Kidney tubule cell (primary cell): ENCODE measurements around the gene TCF7L2.

Experiments used
- DNase-seq: peaks from one replicate; pipeline ENCODE4 v3.0.0-alpha.2; 2018; ENCODE audit warnings: low spot score

Gene TCF7L2

GRCh38 chr10:113148901-113149300, 198.9 kb downstream of the TCF7L2 start:
- DNase-seq = no peak

DNA sequence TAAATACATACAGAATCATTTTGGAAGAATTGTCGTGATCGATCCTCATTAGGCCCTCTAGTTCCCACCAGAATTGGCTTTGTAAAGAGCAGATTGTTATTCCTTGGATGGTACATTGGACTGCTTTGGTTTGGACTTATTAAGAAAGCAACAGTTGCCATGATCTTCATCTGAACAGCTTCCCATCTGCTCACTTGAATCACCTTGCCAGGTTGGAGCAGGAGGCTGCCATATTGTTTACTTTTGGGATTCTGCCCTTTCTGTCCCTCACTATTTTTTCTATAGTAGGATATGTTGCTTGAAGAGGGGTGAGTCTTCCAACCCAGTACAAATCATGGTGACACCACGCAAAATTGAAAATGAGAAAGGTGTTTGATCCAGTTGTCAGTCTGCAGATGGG, 199.6 kb downstream of the TCF7L2 start:
- no peak for DNase-seq

DNA sequence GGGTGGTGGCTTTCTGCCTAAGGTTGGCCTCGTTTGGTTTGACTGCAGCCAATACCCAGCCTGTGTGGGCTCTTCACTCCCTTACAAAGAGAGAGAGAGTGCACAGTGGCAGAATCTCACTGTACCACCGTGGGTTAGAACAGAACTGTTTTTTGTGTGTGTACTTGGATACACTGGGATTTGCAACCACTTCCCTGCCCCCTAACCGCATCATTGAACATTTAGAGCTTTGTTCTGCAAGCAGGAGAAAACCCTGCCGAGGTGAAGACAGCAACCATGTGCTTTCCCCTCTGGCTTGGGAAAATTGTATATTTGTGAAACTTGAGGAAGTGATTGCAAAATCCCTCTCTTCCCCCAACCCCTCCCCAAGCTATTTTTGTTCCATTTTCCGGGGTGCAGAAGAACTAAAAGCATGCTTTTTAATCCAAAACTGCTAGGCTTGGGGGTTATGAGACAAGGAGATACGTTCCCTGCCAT, 201.2 kb downstream of the TCF7L2 start:
- no peak for DNase-seq

DNA sequence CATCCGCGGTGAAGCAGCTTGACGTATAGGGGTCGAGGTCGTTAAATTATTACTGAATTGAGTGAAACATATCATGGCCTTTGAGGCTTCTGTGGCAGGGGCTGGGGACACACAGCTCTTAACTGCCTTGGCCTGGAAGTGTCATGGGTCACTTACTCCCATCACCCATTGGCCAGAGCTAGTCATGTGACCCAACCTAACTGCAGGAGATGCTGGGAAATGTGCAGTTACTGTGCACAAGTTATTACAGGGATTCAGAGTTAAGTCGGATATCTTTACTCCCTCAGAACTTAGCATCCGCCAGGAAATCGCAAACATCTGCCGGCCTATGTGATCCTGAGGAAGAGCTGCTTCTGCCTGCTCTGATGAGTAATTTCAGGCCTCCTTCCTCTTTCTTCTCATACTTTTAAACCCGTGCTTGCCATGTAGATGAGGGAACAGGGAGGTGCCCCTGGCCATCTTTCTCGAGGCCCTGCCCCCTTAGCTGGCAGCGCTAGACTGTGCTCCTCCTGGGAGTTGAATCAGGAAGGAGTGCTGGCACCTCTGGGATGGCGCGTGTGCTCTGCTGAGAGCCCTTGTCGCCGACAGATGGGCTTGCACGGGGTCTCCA, 203.6 kb downstream of the TCF7L2 start:
- no peak for DNase-seq

- no peak for DNase-seq
Observed at GRCh38 chr10:113157441-113157840, 207.4 kb downstream of the TCF7L2 start.

DNA sequence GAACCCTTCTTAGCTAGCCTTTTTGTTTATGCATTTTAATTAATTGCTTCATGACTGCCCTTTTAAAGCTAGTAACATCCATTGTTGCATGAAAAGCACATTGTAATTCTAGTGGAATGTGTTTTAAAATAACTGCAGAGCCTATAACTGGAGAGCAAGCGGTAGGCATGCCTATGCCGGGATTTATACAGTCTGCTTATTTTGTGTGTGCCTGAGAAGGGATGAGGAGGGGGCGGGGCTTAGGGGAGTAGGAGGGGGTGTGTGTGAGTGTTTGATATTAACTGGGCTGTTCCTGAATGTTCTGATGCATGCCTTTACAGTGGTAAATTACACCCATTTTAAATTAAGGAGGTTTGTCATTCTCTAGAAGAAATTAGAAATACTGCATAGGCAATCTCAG, 208.1 kb downstream of the TCF7L2 start:
- no peak for DNase-seq

DNA sequence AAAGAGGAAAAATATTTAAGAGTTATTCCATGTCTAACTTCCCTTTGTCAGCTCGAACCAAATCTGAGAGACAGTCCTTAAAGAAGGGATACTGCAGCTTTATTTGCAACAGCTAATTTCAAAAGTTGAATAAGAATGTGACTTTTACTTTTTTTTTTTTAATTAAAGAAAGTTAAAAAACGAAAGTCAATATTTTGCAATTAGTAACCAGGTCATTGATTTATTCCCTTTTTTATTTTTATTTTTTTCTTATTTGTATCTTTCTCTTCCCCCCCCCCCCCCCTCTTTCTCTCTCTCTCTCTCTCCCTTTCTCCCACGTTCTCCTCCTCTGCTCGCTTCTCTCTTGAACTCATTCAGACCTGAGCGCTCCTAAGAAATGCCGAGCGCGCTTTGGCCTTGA, 209.5 kb downstream of the TCF7L2 start:
- no peak for DNase-seq

DNA sequence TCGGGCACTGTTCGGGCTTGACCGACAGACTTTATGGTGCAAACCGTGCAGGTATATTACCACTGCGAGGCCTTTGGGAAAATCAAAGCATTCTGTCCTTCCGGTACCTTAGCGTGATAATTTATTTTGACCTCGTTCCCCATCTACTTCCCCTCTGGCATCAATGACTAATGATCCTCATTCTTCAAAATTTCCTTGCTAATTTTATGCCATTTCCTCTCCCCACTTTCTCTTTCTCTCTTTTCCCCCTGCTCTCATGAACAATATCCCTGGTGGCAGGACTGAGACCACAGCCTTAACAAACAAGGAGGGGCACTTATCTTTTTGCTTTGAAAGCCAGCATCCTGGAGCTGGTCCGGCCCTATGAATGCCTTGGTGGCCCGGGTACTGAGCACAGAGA, 210.6 kb downstream of the TCF7L2 start:
- no peak for DNase-seq

GRCh38 chr10:113161066-113161465, 211.0 kb downstream of the TCF7L2 start:
- no peak for DNase-seq

DNA sequence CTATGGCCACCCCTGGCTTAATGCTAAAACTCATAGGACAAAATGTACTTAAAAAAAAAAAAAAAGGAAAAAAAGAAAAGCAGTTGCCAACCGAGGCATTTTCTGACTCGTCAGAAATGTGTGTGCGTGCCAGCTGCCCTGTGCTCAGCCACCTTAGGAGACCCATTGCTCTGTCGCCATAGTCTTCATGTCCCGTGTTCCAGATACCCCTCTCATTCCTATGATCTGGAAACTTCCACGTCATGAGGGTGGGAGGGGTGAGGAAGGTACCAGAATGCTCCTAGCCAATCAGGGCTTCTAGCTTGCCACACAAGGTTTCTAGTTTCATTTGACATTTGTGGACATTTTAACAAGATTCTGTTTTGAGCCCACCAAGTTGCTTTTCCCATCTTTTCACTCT, 212.9 kb downstream of the TCF7L2 start:
- no peak for DNase-seq

DNA sequence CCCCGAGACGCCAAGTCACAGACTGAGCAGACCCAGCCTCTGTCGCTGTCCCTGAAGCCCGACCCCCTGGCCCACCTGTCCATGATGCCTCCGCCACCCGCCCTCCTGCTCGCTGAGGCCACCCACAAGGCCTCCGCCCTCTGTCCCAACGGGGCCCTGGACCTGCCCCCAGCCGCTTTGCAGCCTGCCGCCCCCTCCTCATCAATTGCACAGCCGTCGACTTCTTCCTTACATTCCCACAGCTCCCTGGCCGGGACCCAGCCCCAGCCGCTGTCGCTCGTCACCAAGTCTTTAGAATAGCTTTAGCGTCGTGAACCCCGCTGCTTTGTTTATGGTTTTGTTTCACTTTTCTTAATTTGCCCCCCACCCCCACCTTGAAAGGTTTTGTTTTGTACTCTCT, 215.6 kb downstream of the TCF7L2 start:
- no peak for DNase-seq

DNA sequence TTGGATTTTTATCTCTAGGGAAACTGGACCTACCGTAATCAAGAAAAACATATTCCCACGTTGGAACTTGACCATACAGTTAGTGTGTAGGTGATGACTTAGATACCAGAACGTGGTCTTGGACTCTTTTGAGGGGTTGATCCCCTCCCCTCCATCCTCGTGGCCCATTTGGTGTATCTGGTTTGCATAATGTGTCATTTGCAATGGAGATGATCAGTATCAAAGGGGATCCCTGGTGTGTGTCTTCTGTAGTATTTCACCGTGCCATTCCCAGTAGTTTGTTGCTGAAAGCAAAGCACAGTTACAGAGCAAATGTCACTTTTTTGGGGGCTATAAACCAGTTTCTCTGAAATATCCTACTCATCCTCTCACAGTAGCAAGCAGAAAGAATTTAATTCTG, 217.7 kb downstream of the TCF7L2 start:
- no peak for DNase-seq

DNA sequence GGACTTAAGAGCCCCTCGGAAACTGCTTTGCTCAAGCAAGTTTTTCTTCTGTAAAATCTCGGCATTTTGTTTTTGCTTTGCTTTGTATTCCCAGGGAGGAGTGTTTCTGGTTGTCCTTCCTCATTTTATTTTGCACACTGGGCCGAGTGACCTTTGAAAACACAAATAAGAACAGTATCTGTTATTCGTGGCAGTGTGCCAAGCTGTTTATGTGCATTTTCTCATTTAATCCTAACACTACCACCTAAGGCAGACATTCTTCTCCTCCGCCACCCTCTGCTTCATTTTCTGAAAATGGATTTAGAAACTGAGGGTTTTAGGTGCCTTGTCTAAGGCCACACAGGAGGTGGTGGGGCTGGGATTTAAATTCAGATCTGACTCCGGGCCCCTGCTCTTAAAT, 218.5 kb downstream of the TCF7L2 start:
- DNase-seq = no peak

DNA sequence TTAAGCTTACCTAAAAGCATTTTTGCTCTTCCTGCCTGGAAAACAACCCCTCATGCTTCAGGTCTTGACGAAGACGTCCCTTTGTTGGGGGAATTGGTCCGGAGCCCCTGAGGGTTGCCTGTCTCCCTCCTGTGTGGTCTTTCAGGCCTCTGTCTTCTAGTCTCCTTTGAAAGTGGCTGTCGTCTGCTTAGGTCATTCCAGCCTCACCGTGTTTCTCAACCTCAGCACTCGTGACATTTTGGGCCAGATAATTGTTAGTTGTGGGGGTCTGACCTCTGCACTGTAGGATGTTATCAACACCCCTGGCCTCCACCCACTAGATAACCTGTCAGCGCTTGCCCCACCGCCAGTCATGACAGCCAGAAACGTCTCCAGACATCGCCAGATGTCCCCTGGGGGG, 219.1 kb downstream of the TCF7L2 start:
- no peak for DNase-seq

DNA sequence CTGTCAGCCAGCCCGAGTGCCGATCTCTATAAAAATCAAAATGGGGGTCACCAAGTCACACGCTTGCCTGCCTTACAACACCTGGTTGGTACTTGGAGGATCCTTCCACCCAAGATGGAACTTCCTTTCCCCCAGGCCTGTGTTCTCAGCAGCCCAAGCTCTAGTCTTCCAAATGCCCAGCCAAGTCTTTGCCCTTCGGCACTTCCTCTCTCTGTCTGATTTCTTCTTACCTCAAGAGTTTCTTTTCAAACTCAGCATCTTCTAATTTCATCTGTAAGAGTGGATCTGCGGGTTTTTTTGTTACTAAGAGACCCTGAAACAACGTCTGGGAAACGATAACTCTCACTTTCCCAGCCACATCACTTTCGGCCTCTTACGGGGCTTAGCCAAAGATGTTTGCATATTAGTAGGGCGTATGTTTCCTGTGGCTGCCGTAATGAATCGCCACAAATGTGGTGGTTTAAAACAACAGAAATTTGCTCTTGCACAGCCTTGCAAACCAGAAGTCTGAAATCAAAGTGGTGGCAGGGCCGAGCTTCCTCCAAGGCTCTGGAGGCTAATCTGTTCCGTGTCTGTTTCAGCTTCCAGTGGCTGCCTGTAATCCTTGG, 219.9 kb downstream of the TCF7L2 start:
- DNase-seq = no peak

DNA sequence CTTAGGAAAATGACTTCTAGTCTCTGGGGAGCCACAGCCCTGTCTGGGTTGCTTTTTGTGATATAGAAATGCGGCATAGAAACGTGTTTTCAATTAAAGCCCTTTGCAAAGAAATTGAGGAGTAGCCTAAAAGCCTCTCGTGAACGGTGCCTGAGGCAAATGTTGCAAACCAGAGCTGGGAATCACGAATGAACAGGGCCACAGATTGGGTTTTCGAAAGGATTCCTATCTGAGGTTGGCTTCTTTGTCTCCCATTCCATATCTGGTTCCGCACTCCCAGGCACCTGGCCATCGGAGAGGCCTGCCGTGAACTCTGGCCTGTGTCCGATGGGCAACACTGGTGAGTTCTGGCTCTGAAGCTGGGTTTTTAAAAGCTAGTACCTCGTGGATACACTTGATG, 221.6 kb downstream of the TCF7L2 start:
- no peak for DNase-seq

- DNase-seq = no peak
Observed at GRCh38 chr10:113175176-113175575, 225.1 kb downstream of the TCF7L2 start.

- DNase-seq = no peak
Observed at GRCh38 chr10:113175756-113176651, 226.0 kb downstream of the TCF7L2 start.

DNA sequence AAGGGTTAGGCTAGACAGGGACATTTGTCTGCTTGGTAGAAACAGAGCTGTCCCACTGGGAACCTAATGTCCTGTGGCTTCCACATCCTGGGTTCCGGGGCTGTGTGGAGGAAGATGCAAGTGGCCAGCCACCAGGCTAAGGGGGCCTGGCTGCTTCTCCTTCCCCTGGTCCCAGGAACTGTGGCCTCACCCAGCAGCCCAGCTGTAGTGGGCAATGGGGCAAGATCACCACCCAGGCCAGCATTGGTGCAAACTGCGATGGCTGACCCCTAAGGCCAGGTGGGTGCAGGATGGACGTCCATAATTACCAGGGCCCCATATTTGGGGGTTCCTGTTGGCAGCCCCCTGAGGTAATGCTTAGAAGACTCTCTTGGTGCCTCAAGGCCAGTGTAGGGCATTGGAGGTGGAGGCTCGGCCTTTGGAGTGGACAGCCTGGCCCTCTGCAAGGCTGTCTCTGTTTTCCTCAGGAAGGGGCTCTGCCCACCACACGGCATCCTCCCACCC, 226.7 kb downstream of the TCF7L2 start:
- no peak for DNase-seq

DNA sequence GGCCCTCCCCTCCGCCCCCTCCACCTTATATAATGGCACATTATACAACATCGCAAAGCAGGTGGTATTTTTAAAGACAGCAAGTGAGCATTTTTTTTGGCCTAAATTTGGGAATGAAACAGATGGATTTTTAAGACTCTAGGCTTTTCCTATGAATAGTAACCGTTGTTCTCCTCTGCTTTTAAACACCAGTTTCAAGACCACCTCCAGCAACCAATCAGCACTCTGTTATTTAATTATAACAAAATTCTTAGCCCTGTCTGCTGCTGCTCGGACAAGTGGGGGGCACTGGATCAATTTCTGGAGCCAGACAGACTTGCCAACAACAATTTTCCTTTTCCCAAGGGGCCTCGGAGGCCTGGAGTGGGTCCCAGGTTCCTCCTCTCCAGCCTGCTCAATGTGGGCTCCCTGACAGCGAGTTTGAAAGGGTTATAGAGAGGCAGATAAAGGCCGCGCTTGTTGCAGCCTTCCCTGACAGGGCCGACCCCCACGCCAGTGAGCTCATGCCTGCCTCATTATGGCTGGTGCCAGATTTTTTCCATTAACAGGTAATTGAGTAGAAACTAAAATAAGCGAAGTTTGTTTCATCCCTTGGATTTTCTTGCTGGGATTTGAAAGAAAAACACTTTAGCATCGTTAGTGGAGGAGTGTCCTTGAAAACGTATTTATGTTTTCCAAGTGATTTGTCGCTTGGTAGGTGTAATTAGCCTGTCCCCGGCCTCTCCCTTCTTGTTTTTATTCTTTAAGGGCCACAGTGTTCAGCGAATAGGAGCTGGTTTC, 227.3 kb downstream of the TCF7L2 start:
- DNase-seq = no peak

- no peak for DNase-seq
Observed at GRCh38 chr10:113177936-113178335, 227.9 kb downstream of the TCF7L2 start.

- no peak for DNase-seq
Observed at GRCh38 chr10:113178771-113179170, 228.7 kb downstream of the TCF7L2 start.
